Endodermal cell (in vitro differentiated cells): ENCODE data around the gene CCDC196. TPM values are rescaled to one million over a fixed set of nuclear protein-coding genes. Genes with fewer than 3 reads are reported as not detected.
"Not testable (repeated sequence)": the region's sequence is repeated elsewhere in the genome, so short reads cannot be mapped to it uniquely, and the experiment has no call there.

ENCODE experiments used
- DNase-seq: peaks from one replicate; pipeline ENCODE4 v3.0.0-alpha.2; 2017
- H3K27ac ChIP-seq: 2 replicates; pipeline ENCODE4 v1.5.1; 2013; ENCODE audit warnings: mild to moderate bottlenecking, low read depth, low read length, moderate library complexity
- H3K27me3 ChIP-seq: 2 replicates; pipeline ENCODE4 v1.6.1; 2013; ENCODE audit warnings: mild to moderate bottlenecking, low read length, moderate library complexity; ENCODE audit not compliant: insufficient read depth, control insufficient read depth, poor library complexity, severe bottlenecking
- H3K36me3 ChIP-seq: 2 replicates; pipeline ENCODE4 v1.7.0; 2013; ENCODE audit warnings: mild to moderate bottlenecking, low read length, moderate library complexity; ENCODE audit not compliant: control insufficient read depth, insufficient read depth
- H3K4me1 ChIP-seq: one replicate; pipeline ENCODE4 v1.7.0; 2013; ENCODE audit warnings: low read length; ENCODE audit not compliant: control insufficient read depth, insufficient read depth
- H3K4me3 ChIP-seq: 2 replicates; pipeline ENCODE4 v1.5.1; 2013; ENCODE audit warnings: mild to moderate bottlenecking, low read length, moderate library complexity
- H3K9ac ChIP-seq: 2 replicates; pipeline ENCODE4 v1.6.1; 2013; ENCODE audit warnings: mild to moderate bottlenecking, low read length, moderate library complexity; ENCODE audit not compliant: poor library complexity, severe bottlenecking; ENCODE audit errors: extremely low read depth
- H3K9me3 ChIP-seq: 2 replicates; pipeline ENCODE4 v1.6.1; 2013; ENCODE audit warnings: mild to moderate bottlenecking, low read length, moderate library complexity; ENCODE audit not compliant: control insufficient read depth
- H3K27ac Mint-ChIP-seq: 2 replicates; pipeline ENCODE4 v1.8.0; 2020; ENCODE audit warnings: mixed read lengths
- H3K27me3 Mint-ChIP-seq: 2 replicates; pipeline ENCODE4 v1.8.0; 2021; ENCODE audit warnings: mild to moderate bottlenecking, mixed read lengths; ENCODE audit not compliant: insufficient read depth
- H3K36me3 Mint-ChIP-seq: 2 replicates; pipeline ENCODE4 v1.8.0; 2020; ENCODE audit warnings: low read depth, mixed read lengths
- H3K4me1 Mint-ChIP-seq: 2 replicates; pipeline ENCODE4 v1.8.0; 2020; ENCODE audit warnings: mixed read lengths
- H3K4me3 Mint-ChIP-seq: 2 replicates; pipeline ENCODE4 v1.8.0; 2020; ENCODE audit warnings: mild to moderate bottlenecking, moderate library complexity, mixed read lengths
- H3K9me3 Mint-ChIP-seq: 2 replicates; pipeline ENCODE4 v1.8.0; 2020; ENCODE audit warnings: mild to moderate bottlenecking, mixed read lengths
- WGBS, 2 experiments: methylation state at CpG; one replicate each; pipeline versions ENCODE4 v1.1.5 to v1.1.7; 2013; ENCODE audit warnings: missing lambda C conversion rate in 2 of 2, mixed read lengths in 1 of 2; ENCODE audit not compliant: insufficient coverage in 1 of 2, insufficient read length in 1 of 2; 5-methylcytosine and 5-hydroxymethylcytosine counted together
- total RNA-seq, 2 donors: library from RNA; stranded (reverse); fragmentation: NEBNext Ultra II Directional in 1 of 2; extraction: Animal tissue kit (Norgen Biotek cat#: 25700) in 1 of 2; gene quantifications; 2 replicates in 1 of 2; 3 replicates in 1 of 2; pipeline ENCODE4 v1.2.1, GENCODE V29; 2021
- TF ChIP-seq, protein P1 (sequence below): fragments of 200-600 bp; sonication (generic); conservative IDR thresholded peaks from 2 replicates; pipeline ENCODE4 v1.5.0; 2021; ENCODE audit warnings: antibody characterized with exemption, mild to moderate bottlenecking

The CCDC196 gene
- total RNA-seq, 2 donors from 2014 or later, result not detected

DNA sequence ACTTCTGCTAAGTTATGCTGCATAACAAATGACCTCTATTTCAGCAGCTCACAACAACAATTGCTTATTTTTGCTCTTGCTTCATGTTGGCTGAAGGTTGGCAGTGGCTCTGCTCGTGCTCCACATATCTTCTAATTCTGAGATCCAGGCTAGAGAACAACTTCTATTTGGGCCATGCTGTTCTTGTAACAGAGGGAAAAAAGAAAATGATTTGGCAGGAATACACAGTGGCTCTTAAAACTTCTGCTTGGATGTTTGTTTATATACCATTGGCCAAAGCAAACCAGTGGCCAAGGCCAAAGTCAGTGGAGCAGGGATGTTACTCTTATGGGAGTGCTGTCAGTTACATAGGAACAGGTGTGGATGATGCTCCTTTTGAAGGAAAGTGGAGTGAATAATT is 53.9 kb downstream of the CCDC196 start:
- H3K9ac ChIP-seq, result no peak overlapping the region
- H3K27ac Mint-ChIP-seq, result no peak overlapping the region
- TF ChIP-seq, protein P1, sequence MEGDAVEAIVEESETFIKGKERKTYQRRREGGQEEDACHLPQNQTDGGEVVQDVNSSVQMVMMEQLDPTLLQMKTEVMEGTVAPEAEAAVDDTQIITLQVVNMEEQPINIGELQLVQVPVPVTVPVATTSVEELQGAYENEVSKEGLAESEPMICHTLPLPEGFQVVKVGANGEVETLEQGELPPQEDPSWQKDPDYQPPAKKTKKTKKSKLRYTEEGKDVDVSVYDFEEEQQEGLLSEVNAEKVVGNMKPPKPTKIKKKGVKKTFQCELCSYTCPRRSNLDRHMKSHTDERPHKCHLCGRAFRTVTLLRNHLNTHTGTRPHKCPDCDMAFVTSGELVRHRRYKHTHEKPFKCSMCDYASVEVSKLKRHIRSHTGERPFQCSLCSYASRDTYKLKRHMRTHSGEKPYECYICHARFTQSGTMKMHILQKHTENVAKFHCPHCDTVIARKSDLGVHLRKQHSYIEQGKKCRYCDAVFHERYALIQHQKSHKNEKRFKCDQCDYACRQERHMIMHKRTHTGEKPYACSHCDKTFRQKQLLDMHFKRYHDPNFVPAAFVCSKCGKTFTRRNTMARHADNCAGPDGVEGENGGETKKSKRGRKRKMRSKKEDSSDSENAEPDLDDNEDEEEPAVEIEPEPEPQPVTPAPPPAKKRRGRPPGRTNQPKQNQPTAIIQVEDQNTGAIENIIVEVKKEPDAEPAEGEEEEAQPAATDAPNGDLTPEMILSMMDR, result no peak
- no peak overlapping the region for H3K4me3 ChIP-seq
- no peaks in the 10 kb centered on the region for H3K4me1 ChIP-seq
- 94% methylated on average over 1 of the region's 1 CpG; no CpG with 5 or more reads in 1 of the 2 experiments for WGBS, 2 experiments
- DNase-seq, result no peak
- H3K36me3 Mint-ChIP-seq, result no peaks in the 10 kb centered on the region
- peaks cover 17% of the 10 kb centered on the region for H3K9me3 ChIP-seq
- no peaks in the 10 kb centered on the region for H3K27me3 Mint-ChIP-seq
- no peaks in the 10 kb centered on the region for H3K27me3 ChIP-seq
- H3K4me3 Mint-ChIP-seq, result no peak overlapping the region
- H3K27ac ChIP-seq, result no peak overlapping the region
- peaks cover 4% of the 10 kb centered on the region for H3K9me3 Mint-ChIP-seq
- peaks cover 5% of the 10 kb centered on the region for H3K4me1 Mint-ChIP-seq
- H3K36me3 ChIP-seq, result no peaks in the 10 kb centered on the region

DNA sequence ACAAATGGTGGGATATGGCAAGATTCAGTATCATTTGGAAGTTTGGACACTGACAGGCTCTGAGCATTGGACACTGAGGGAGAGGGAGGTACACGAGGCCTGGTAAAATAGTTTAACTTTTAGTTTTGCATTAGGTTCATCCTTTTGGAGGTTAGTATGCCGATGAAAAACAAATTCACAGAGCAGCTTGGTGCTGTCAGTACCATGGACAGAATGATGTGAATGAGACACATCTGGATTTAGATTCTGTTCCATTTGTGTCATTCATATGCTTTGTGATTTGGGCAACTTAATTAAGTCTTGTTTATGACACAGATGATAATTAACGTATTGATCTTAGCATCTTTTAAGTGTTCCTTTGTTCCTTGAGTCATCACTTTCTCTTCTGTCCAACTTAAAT is 55.5 kb downstream of the CCDC196 start:
- H3K4me1 ChIP-seq, result no peaks in the 10 kb centered on the region
- DNase-seq, result no peak
- peaks cover 5% of the 10 kb centered on the region for H3K4me1 Mint-ChIP-seq

DNA sequence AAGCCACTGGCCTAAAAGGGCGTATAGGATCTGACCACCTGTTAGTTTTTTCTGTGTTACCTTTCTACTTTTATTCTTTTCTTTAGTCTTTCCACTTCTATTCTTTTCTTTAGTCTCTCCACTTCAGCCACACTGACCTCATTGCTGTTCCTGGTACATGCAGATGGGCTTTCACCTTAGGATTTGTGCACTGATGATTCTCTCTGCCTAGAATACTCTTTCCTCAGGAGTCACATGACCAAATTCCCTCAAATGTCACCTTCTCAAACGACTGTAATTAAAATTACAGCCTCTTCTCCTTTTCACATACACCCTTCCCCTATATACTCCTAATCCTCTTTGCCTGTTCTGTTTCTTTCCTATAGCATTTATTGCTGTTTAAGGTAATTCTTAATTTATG is 57.8 kb downstream of the CCDC196 start:
- no peak overlapping the region for H3K27ac Mint-ChIP-seq

More for the DNA sequence above, 55.5 kb downstream of the CCDC196 start:
- Histone ChIP-seq H3K9me3 (peaks cover 17% of the 10 kb centered on the region), H3K27me3 (no peaks in the 10 kb centered on the region), H3K9ac (no peak overlapping the region), H3K4me3 (no peak overlapping the region), H3K27ac (no peak overlapping the region), H3K36me3 (no peaks in the 10 kb centered on the region)
- no peaks in the 10 kb centered on the region for H3K27me3 Mint-ChIP-seq
- H3K36me3 Mint-ChIP-seq, result no peaks in the 10 kb centered on the region
- H3K4me3 Mint-ChIP-seq, result no peak overlapping the region
- WGBS, 2 experiments, result 94 to 100% methylated on average over 2 of the region's 3 CpGs
- H3K9me3 Mint-ChIP-seq, result peaks cover 12% of the 10 kb centered on the region
- no peak overlapping the region for H3K27ac Mint-ChIP-seq
- TF ChIP-seq, protein P1, result no peak

DNA sequence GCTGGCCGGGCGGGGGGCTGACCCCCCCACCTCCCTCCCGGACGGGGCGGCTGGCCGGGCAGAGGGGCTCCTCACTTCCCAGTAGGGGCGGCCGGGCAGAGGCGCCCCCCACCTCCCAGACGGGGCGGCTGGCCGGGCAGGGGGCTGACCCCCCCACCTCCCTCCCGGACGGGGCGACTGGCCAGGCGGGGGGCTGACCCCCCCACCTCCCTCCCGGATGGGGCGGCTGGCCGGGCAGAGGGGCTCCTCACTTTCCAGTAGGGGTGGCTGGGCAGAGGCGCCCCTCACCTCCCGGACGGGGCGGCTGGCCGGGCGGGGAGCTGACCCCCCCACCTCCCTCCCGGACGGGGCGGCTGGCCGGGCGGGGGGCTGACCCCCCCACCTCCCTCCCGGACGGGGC is 59.0 kb downstream of the CCDC196 start:
- not testable (repeated sequence) for DNase-seq, H3K4me1 Mint-ChIP-seq, H3K36me3 ChIP-seq, H3K9ac ChIP-seq, H3K27ac ChIP-seq, H3K4me3 ChIP-seq, H3K4me3 Mint-ChIP-seq, H3K27me3 ChIP-seq, H3K4me1 ChIP-seq, H3K36me3 Mint-ChIP-seq, H3K27me3 Mint-ChIP-seq, H3K27ac Mint-ChIP-seq
- peaks cover 30% of the 10 kb centered on the region for H3K9me3 ChIP-seq
- peaks cover 21% of the 10 kb centered on the region for H3K9me3 Mint-ChIP-seq
- WGBS, 2 experiments, result no CpG with 5 or more reads among the region's 32 CpGs

More for the DNA sequence above, 57.8 kb downstream of the CCDC196 start:
- Histone ChIP-seq H3K27me3 (no peaks in the 10 kb centered on the region), H3K9ac (no peak overlapping the region), H3K4me3 (peak overlapping the region; percentile 25), H3K36me3 (no peaks in the 10 kb centered on the region), H3K9me3 (peaks cover 30% of the 10 kb centered on the region), H3K27ac (no peak overlapping the region), H3K4me1 (no peaks in the 10 kb centered on the region)
- peaks cover 5% of the 10 kb centered on the region for H3K36me3 Mint-ChIP-seq
- TF ChIP-seq, protein P1, result no peak
- no peak for DNase-seq
- no peaks in the 10 kb centered on the region for H3K27me3 Mint-ChIP-seq
- 79 to 88% methylated on average over 2 of the region's 2 CpGs for WGBS, 2 experiments
- peaks cover 2% of the 10 kb centered on the region for H3K4me1 Mint-ChIP-seq
- H3K9me3 Mint-ChIP-seq, result peaks cover 21% of the 10 kb centered on the region
- H3K4me3 Mint-ChIP-seq, result no peak overlapping the region

DNA sequence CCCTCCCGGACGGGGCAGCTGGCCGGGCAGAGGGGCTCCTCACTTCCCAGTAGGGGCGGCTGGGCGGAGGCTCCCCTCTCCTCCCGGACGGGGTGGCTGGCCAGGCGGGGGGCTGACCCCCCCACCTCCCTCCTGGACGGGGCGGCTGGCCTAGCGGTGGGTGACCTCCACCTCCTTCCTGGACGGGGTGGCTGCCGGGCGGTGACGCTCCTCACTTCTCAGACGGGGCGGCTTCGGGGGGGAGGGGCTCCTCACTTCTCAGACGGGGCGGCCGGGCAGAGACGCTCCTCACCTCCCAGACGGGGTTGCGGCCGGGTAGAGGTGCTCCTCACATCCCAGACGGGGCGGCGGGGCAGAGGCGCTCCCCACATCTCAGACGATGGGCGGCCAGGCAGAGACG is 59.6 kb downstream of the CCDC196 start:
- not testable (repeated sequence) for H3K9ac ChIP-seq, DNase-seq, H3K27ac ChIP-seq, H3K36me3 ChIP-seq, H3K4me1 ChIP-seq, H3K4me1 Mint-ChIP-seq, H3K4me3 ChIP-seq, H3K27me3 Mint-ChIP-seq, H3K4me3 Mint-ChIP-seq, H3K27me3 ChIP-seq, H3K27ac Mint-ChIP-seq, H3K36me3 Mint-ChIP-seq
- 95 to 97% methylated on average over 11 to 23 of the region's 32 CpGs for WGBS, 2 experiments
- H3K9me3 Mint-ChIP-seq, result peaks cover 21% of the 10 kb centered on the region
- peaks cover 30% of the 10 kb centered on the region for H3K9me3 ChIP-seq
